Ramos (cell line): ENCODE measurements around the gene SLC7A1.

Experiments
- in situ Hi-C: fragments of 300-500 bp; cut with MboI; formaldehyde crosslinking; loops from one replicate; pipeline ENCODE4 v1.14.3; 2022; ENCODE audit warnings: low sequenced_read_pairs; ENCODE audit not compliant: unreplicated experiment

The SLC7A1 gene

DNA sequence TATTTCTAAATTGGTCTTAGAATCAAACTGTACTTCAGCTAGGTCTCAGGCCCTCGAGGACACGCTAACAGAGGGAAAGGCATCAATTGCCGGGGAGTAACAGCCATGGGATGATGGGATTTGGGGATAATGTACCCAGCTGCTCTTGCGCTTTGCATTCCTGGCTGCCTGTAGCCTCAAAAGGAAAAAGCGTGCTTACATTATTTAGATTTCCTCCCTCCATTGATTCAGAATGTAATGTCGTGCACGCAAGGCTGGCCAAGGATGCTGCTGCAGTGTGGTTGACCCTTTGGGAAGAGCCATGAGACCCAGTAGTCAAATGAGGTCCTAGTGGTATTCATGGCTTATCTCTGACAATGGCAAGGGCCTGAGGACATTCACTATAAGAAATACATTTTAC is 95.1 kb downstream of the SLC7A1 start:
- in situ Hi-C loops, result loop anchor here (25.0 kb wide), 2 partner anchors 212 to 612 kb away; no protein-coding TSS in a partner anchor

DNA sequence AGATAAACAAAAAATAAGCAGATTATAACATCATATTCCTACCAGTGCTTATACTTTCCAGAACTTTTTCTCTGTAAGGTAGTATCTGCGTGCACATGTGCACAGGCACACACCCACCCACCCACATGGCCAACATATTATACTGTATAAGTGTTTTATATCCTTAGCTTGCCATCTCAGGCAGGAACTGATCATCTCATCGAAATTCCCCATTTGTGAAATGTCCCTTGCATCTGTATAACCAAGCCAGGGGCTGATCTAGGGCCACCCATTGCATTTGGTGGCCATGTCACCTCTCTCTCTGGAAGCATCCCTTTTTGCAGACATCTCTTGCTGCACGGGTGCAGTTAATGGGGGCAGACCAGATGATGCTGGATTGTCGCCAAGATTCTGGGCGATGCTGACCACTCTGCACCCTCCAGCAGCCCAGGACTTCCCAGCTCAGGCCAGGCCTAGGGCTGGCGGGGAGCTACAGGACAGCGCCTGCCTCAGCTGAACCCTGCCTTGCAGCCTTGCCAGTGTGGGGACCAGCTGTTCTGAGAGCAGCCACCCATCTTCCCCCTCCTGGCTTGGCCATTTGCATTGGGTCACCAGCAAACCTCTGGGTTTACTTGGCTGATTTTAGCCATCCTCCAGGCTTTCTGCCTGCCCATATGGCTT is 95.9 kb downstream of the SLC7A1 start:
- in situ Hi-C loops, result loop anchor here (25.0 kb wide), 2 partner anchors 213 to 613 kb away; no protein-coding TSS in a partner anchor

- in situ Hi-C loops, result no loop called here
Measured at GRCh38 chr13:29498426-29499040, 97.0 kb downstream of the SLC7A1 start.

GRCh38 chr13:29497137-29497654 is 98.3 kb downstream of the SLC7A1 start:
- in situ Hi-C loops, result no loop called here

DNA sequence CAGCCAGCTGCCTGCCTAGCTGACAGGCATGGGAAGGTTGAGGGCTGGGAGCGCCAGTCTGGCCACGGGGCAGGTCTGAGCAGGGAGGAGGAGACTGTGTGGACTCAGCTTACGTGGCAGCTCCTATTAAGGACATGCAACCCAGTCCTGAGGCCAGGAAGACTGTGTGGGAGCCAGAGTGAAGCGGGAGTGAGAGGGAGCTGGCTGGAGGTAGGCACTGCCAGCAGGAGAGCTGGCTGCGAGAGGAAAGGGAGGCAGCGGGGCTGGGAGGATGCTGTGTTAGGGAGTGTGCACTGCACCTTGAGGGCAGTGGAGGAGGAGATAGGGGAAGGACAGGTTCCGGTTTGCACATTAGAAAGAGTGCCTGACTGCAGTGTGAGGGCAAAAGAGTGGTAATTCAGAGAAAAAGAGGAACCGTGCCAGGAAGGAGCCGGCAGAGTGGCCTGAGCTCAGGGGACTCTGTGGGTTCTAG is 99.2 kb downstream of the SLC7A1 start:
- in situ Hi-C loops, result no loop called here

- in situ Hi-C loops, result no loop called here
Measured at GRCh38 chr13:29494520-29494919, 101.0 kb downstream of the SLC7A1 start.

- in situ Hi-C loops, result no loop called here
Measured at GRCh38 chr13:29493796-29494195, 101.7 kb downstream of the SLC7A1 start.

DNA sequence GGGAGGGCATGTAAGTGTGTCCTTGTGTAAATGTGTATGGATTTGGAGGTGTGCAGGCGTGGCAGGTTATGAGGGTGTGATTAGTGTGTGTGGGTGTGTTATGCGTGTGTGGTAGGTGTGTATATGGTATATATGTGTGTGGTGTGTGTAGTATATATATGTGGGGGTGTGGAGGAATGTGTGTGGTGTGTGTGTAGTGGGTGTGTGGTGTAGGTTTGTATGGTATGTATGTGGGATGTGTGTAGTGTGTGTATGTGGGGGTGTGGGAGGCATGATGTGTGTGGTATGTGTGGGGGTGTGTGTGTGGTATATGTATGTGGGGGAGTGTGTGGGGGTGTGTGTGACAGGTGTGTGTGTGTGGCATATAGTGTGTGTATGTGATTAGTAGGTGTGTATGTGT is 104.2 kb downstream of the SLC7A1 start:
- in situ Hi-C loops, result no loop called here

DNA sequence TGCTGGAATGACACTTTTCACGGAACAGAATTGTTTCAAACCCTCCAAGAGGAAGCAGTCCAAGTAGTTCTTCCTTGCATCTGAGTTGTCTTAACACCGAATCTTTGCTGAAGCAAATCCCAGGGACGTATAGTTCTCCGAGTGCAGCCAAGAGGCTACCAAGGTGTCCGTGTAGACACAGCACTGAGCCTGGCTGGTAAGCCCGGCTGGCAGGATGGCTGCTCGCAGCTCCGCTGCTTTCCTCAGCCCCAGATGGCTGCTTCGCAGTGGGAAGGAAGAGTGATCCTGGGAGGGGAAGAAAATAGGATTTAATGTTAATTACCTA is 105.0 kb downstream of the SLC7A1 start:
- in situ Hi-C loops, result no loop called here

DNA sequence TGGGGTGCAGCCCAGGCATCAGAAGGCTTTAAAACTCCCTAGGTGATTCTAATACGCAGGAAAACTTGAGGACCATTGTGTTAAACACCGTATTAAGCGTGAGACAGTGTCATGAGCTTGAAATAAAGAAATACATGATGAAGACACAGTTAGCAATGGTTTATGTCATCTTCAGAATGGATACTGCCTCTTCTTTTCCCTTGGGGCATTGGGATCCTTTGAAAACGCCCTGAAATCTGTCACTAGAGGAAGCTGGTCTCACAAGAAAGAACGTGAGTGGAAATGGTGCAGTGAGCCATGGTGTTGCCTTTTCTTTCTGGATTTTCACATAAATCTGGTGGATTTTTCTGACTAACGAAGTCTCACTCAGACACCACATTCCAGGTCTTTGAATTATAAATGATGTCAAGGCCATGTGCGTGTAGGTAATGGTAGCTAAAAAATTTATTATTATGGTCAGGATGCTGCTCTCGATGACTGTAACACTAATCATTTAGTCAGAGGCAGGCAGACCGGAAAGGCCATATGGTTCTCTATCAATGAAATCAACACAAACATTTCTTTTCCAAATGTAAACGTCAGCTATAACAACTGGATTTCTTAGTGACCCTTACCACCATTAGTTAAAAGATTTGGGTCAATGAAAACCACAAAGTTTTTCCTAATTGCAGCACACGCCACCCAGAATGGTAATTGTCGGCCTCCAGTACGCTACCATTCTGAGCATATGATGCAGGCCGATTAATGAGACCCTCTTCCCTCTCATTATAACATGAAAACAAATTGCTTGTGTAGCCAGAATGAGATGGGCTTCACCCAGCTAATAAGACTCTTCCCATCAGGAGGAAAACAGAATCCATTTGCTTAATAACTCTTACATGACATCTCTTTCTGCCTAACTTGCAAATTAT is 105.6 kb downstream of the SLC7A1 start:
- in situ Hi-C loops, result no loop called here

DNA sequence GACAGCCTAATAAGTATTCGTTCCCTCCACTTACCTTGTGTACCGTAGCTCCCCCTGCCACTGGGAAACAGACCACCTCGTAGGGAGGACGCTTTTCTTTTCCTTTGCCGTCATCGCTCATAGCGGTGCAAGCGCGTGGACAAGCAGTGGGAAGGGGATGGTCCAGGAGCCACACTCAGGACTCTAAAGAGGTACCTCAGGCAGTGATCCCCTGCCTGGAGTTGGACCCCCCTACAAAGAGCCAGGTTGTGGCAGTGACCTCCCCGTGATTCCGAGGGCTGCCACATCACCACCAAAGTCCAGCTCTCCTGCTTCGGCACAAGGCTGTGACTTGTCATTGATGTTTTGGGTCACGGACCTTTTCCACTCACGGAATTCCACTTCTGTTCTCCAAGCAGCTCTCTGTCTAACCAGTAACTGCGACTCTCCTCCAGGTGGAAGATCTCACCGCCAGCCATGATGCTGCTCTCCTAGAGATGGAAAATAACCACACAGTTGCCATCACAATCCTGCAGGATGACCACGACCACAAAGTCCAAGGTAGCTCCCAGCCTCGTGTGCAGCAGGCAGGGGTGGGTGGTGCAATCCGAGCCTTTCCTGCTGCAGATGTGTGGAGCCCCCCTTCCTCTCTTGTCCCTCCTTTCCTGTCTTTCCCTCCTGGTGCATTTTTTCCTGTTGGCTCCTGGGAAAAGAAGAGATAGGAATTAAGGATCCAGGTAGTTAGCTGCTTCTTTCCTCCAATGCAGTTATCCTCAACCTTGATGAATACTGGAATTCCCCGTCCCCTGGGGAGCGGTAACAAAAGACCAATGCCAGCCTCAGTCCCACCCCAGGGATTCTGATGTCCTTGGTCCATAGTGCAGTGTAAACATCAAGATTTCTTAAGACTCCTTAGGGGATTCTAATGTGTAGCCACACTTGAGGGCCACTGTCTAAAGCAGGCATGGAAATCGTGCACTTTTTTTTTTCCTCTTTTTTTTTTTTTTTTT is 107.7 kb downstream of the SLC7A1 start:
- in situ Hi-C loops, result no loop called here

GRCh38 chr13:29486551-29486950 is 108.9 kb downstream of the SLC7A1 start:
- in situ Hi-C loops, result no loop called here

- in situ Hi-C loops, result no loop called here
Measured at GRCh38 chr13:29484796-29485195, 110.7 kb downstream of the SLC7A1 start.

GRCh38 chr13:29484236-29484635 is 111.3 kb downstream of the SLC7A1 start:
- in situ Hi-C loops, result no loop called here

- in situ Hi-C loops, result no loop called here
Measured at GRCh38 chr13:29483623-29484022, 111.9 kb downstream of the SLC7A1 start.

DNA sequence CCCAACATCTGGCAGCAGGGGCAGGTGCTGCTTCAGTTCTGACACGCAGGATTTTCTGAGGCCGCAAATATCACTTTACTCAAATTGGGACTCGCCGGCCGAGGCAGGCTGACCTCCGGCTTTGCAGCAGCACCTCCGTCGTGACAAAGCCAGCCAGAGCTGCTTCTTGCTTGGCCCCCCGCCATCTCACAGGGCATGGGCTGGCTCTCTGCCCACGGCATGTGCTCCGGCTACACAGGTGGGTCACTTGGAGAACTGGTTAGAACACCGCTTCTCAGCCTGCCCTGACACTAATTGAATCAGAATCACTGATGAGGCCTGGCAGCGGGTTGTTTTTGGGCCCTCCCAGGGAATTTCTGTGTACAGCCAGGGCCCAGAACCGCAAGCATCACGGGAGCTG is 112.3 kb downstream of the SLC7A1 start:
- in situ Hi-C loops, result no loop called here

GRCh38 chr13:29482504-29482903 is 113.0 kb downstream of the SLC7A1 start:
- in situ Hi-C loops, result no loop called here

DNA sequence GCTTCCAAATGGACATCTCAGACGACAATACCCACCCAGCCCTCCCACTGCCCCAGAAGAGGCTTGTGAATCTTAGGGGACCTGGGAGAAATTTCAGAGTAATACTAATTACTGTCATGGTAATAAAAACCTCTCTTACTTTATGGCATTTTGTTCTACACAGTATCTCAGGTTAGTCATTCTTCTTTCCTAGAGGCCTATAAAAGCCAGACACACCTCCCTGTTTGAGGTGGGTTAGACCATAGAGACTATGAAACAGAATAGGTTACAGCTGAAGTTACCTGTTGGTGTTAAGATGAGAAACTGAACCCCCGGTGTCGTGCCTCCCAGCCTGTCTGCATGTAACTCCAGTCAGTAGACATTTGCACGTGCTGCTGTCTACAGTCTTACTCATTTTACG is 113.9 kb downstream of the SLC7A1 start:
- in situ Hi-C loops, result no loop called here

DNA sequence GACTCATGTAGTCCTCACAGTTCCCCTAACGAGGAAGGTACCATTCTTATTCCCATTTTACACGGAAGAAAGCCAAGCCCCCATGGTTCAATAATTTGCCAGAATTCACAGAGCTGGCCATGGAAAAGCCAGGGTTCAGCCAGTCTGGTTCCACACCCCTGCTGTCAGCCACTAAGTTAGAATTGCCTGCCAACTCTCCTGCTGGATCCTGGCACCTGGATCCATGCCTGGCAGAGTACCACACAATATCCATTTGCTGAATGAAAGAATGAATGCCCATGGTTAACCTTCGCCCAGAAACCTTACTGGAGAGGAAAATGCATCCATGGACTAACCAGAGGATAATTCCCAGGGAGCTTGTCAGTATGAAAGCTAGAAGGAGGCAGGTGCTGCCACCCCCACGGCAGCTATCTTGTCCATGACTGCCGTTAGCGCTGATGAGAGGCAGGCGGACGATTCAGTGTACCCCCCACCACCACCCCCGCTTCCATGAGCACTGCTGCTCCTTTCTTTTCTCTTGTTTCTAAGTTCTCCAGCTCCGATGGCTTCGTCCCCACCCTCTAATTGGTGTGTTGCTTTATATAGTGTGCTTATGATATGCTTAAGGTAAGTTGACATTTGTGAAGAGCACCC is 114.5 kb downstream of the SLC7A1 start:
- in situ Hi-C loops, result no loop called here
